Hematopoietic multipotent progenitor cell (in vitro differentiated cells): ENCODE measurements around the gene BEND5. TPM values are rescaled to one million over a fixed set of nuclear protein-coding genes. Genes with fewer than 3 reads are reported as not detected.

ENCODE experiments used
- DNase-seq, 3 donors: peaks; one replicate each; pipeline ENCODE4 v3.0.0-alpha.2; 2011 to 2015; ENCODE audit warnings: low read depth in 2 of 3, low spot score in 2 of 3
- total RNA-seq: library from RNA; depleted of rRNA; stranded (reverse); fragments of >200 nt; gene quantifications from one replicate; pipeline ENCODE4 v1.2.3, GENCODE V29; 2012

The BEND5 gene, protein sequence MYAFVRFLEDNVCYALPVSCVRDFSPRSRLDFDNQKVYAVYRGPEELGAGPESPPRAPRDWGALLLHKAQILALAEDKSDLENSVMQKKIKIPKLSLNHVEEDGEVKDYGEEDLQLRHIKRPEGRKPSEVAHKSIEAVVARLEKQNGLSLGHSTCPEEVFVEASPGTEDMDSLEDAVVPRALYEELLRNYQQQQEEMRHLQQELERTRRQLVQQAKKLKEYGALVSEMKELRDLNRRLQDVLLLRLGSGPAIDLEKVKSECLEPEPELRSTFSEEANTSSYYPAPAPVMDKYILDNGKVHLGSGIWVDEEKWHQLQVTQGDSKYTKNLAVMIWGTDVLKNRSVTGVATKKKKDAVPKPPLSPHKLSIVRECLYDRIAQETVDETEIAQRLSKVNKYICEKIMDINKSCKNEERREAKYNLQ
- total RNA-seq, result 9.2 TPM

GRCh38 chr1:48776393-48777218, at the start of gene BEND5:
TSS of gene BEND5 (minus strand) at chr1:48776891. CDS start at chr1:48776831, 60 bp downstream.
- DNase-seq, result peak; percentile 6 to 92 (median 87)

DNA sequence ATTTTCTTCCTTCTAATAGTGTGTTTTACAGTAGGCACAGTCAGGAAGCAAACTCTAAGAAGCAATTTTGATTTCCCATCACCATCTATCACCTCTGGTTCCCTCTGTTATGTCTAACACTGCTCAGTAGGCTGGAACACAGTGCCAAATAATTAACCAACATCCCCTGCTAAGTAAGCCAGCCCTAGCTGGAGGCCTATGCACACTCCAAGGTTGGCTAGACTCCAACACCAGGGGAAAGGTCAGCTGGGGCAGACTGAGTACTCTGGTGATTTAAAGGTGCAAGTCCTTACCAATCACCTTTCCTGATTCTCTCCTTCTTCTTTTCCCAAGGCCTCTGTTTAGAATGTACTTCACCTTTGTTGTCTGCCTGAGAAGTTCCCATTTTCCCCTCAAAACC, 46.5 kb upstream of the BEND5 start:
- no peak for DNase-seq

GRCh38 chr1:48820491-48820890, 43.8 kb upstream of the BEND5 start:
- no peak for DNase-seq

- DNase-seq, result peak in 2 of 3 donors; percentile 38 to 63
Observed at GRCh38 chr1:48817505-48818114, 40.9 kb upstream of the BEND5 start.

GRCh38 chr1:48810740-48811139, 34.0 kb upstream of the BEND5 start:
- DNase-seq, result no peak

DNA sequence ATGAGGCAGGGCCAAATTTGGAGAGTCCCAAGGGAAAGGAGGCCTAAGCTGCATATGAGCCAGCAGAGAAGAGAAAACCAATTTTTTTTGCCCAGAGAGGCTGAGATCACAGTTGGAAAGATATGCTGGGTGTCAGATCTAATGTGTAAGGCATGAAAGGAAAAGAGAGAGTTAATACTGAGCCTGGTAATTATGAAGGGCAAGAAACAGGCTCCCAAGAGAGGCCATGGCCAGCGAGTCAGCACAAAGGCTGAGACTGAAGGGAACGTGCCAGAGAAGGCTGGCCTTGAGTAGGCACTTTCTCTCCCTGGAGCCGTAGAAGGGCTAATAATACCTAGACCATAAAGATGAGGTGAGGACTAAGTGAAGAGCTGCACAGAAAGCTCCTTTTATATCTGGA, 31.8 kb upstream of the BEND5 start:
- DNase-seq, result no peak

DNA sequence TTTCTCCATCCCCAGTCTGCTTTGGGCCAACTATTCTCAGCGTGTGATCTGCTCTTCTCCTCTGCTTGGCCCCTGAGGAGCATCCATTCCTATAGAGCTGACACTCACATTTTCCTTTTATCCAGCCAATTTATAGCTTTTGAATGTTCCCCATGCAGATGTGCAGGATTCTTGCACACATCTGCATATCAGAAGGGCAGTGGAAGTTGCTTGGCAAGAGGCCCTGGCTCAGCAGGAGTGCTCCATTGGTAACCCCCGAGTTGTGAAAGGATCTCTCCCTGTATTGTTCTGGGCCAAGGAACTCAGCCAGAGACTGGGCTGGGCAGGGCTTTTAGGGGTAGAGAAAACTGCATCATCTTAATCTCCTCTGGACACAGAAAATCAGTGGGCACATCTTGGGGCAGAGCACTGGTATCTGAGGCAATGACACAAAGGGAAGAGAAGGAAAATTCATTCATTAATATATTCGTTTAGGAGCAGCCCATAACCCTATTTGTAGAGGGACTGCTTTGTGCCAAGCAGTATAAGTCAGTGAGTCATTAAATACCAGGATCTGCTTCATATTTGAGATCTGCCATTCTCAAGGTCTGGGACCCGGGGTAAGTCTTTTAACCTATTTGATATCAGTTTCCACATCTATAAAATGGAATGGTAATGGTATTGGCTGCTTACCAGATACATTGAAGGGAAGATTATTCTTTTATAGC, 31.0 kb upstream of the BEND5 start:
- DNase-seq, result no peak

DNA sequence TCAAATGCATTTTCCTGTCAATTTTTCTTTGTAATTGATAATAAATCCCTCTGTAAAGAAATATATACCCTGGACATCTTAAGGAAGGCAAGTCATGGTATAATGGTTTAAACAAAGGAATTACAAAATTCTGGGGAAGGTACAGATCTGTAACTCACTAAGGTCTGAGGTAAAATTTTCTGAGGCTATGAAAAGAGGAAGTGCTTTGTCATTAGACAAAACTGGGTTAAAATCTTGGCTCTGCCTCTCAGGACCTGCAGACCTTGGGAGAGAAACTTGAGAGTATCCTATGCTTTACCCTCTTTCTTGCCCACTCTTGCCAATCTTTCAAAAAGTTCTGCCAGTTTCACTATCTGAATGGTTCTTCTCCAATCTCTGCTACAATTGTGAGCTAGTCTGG, 26.8 kb upstream of the BEND5 start:
- peak in 1 of 3 donors; percentile 44 for DNase-seq

GRCh38 chr1:48794816-48795215, 18.1 kb upstream of the BEND5 start:
- no peak for DNase-seq

GRCh38 chr1:48793863-48794262, 17.2 kb upstream of the BEND5 start:
- peak in 2 of 3 donors; percentile 43 to 79 for DNase-seq

DNA sequence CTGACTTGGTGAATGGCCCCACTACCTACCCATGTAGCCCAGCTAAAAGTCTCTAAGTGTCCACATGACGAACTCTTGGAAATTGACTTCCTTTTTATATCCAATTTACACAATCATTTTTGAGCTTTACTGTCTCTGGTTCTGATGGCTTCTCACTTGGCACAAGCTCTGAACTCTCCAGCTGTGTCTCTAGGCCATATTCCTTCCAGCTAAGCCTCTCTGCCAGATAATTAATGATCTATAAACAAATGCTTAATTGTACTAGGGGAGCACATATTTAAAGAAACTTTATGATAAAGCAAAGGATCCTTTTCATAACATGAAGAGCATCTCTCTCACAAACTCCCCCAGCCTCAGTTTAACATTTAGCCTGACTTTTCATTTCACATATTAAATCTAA, 16.3 kb upstream of the BEND5 start:
- DNase-seq, result no peak

- no peak for DNase-seq
Observed at GRCh38 chr1:48790397-48790796, 13.7 kb upstream of the BEND5 start.

DNA sequence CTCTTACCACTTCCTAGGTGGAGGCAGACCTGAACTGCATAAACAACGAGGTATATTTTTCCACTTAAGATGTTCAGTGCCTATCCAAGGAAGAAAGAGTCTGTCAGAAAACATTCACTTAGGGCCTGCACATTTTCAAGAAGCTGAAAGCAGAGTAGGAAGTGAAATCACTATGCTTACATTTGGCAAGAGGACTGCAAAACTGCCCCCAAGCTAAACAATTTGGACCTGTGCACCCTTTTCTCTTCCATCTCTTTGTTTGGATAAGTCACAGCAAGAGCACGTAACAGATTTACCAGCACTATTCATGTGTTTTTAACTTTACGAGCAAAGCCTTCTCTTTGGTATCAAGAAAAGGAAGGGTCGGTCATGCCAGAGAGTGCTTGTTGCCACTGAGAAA, 13.2 kb upstream of the BEND5 start:
- no peak for DNase-seq

DNA sequence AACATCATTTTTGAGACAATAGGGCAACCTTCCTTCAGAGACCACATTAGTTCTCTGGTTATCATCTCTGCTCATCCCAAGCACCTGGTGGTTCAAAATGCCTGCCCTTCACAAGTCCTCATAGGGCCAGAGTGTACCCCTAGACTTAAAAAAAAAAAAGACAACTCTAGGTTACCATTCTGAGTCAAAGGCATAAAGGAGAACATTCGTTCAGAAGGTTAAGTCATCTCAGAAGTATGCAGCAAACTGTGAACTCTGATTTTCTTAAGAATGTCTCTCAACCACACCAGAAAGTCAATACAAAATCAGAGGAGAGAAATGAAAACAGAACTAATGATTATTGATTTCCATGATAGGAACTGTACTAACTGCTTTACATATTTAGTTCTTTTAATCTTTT, 9.2 kb upstream of the BEND5 start:
- no peak for DNase-seq

GRCh38 chr1:48784301-48784700, 7.6 kb upstream of the BEND5 start:
- DNase-seq, result no peak

DNA sequence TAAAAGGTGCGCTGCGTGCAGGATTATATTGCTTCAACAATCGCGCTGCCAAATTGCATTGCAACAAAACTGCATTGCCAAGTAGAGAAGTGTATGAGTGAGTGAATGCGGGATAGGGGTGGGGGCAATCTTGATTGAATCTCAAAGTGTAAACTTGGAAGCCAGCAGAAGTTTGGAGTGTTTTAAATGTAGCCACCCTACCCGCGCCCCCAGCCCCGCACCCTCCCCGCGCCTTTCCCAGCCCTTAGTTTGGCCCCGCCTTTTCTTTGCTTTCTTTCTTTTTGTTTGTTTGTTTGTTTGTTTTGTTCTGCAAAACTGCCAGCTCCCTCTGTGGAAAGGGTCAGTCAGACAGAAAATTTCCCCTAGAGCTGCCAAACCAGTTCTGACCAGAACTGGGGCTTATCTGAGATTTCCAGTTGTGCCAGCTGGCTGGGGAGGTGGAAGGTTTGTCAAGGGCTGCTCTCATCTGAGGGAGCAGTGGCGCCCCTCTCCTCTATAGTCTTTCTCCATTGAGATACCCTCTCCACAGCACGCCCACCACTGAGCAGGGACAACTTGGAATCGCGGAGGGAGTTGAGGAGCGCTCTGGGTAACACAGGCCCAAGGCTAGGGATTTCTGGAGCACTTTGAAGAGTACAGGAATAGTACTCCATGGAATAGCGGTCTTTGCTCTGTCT, 666 bp upstream of the BEND5 start:
- DNase-seq, result no peak

- DNase-seq, result no peak
Observed at GRCh38 chr1:48775831-48776392, 779 bp downstream of the BEND5 start.

- DNase-seq, result no peak
Observed at GRCh38 chr1:48773133-48773532, 3.6 kb downstream of the BEND5 start.

DNA sequence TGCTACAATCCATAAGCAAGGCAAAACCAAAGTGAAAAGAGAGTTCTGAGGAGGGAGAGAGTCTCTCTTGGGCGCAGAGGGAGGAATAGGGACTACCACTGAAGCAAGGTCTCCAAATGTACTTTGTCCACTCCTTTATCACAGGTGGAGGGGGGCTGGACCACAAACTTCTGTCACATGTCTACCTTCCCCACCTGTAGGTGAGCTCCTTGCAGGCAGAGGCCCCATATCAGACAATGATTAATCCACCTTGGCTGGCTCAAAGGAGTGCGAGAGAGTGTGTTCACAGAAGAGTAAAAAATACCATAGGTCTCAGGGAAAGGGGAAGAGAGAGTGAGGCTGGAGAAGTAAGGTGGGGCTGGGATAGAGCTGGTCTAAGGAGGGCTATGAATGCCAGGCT, 4.5 kb downstream of the BEND5 start:
- DNase-seq, result no peak

GRCh38 chr1:48771561-48771960, 5.1 kb downstream of the BEND5 start:
- DNase-seq, result no peak
